HG02840 (cell line): ENCODE results near the gene TPCN2.
A peak's percentile ranks its signal among the peaks of the same experiment; 100 is the strongest.
"Not testable (repeated sequence)": the region's sequence is repeated elsewhere in the genome, so short reads cannot be mapped to it uniquely, and the experiment has no call there.

Experiments
- ATAC-seq: cut with Tn5 transposase; IDR thresholded peaks from one replicate; pipeline ENCODE4 v1.9.1; 2021; ENCODE audit warnings: mild to moderate bottlenecking, moderate library complexity, moderate number of reproducible peaks; ENCODE audit not compliant: unreplicated experiment, low FRiP score

The TPCN2 gene

GRCh38 chr11:69048694-69049489, at the start of gene TPCN2:
TSS of gene TPCN2 (plus strand) at chr11:69048932. CDS start at chr11:69048998, 66 bp downstream.
- peak; percentile 87 for ATAC-seq

GRCh38 chr11:68999093-68999747, 49.5 kb upstream of the TPCN2 start:
- no peak for ATAC-seq

- not testable (repeated sequence) for ATAC-seq
Measured at GRCh38 chr11:68999748-69000355, 48.9 kb upstream of the TPCN2 start.

DNA sequence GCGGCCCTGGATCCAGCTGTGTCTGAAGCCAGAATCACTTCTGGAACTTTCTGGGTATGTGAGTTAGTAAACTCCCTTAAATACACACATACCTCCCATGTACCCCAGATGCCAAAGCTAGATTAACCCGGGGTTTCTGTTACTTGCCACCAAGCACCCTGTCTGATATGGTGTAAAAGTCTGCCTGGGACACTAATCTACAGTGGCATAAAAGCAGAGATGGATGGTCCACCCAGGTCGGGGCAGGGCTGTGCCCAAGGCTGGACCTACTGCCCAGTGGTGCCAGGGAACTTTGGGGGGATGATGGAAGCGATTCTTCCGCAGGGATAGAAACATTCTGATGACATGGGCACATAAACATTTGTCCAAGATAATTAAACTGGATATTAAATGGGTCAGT, 48.3 kb upstream of the TPCN2 start:
- ATAC-seq, result no peak

DNA sequence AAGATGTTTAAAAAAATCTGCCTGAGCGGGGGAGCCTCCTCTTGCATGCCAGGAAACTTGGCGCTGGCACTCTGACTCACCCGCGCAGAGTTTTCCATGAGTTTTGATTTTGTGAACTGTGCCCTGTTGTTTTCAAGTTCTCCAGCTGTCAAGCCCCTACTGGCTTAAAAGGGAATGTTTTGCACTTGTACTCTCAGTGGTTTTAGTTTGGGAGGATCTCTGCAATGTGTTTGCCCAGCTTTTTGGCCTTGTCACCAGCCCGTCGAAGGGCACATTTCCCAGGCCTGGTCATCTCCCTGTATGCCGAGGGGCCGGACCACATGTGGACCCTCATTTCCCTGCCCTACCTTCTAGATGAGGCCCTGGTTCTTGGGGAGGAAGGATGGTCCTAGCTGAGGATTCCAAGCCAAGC, 47.9 kb upstream of the TPCN2 start:
- ATAC-seq, result no peak

GRCh38 chr11:69001243-69002081, 47.3 kb upstream of the TPCN2 start:
- ATAC-seq, result no peak

DNA sequence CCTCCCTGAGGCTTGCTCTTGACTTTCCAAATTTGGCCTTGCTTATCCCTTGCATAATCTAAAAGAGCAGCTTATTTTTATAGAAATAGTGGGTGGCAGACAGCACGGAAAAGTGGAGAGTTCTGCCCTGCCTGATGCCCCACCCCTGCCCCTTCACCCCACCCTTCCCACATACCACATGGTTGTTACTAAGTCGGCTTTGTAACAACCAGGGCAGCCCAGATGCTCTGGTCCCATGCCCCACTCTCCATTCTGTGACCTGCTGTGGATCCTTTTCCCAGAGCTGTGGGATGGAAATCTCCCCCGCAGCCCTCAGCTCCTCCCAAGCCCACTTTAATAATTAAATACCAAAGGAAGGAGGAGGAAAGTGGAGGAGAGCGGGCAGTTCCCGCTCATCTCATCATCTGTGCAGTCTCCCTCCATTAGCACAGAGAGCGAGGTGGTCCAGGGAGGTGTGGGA, 46.6 kb upstream of the TPCN2 start:
- ATAC-seq, result no peak

GRCh38 chr11:69002570-69003231, 46.0 kb upstream of the TPCN2 start:
- ATAC-seq, result no peak

DNA sequence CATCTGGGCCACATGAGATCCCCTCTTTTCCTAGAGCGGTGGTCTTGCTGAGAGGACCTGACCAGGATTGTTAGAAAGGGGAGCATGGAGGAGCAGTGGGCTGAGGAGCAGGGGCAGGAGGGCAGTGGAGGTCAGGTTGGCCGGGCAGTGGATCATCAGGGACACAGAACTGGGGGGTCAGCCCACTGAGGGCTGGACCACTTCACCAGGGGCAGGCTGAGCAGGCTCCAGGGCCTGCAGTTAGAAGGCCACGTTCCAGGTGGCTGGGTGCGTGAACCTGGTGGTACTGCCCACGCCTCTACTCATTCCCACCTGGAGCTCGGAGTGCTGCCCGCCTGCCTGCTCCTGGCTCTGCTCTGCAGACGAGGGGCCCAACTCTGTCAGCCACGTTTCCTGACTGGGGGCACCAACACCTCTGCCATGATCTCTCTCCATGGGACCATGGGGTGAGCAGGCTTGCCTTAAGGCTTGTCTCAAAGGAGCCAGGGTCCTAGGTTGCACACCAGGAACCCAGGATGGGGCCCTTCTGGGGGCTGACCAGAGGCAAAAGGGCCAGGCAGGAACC, 45.3 kb upstream of the TPCN2 start:
- no peak for ATAC-seq

GRCh38 chr11:69003866-69004367, 44.8 kb upstream of the TPCN2 start:
- no peak for ATAC-seq

- no peak for ATAC-seq
Measured at GRCh38 chr11:69004411-69005182, 44.1 kb upstream of the TPCN2 start.

- ATAC-seq, result no peak
Measured at GRCh38 chr11:69005183-69005630, 43.5 kb upstream of the TPCN2 start.

- no peak for ATAC-seq
Measured at GRCh38 chr11:69005631-69006368, 42.9 kb upstream of the TPCN2 start.

DNA sequence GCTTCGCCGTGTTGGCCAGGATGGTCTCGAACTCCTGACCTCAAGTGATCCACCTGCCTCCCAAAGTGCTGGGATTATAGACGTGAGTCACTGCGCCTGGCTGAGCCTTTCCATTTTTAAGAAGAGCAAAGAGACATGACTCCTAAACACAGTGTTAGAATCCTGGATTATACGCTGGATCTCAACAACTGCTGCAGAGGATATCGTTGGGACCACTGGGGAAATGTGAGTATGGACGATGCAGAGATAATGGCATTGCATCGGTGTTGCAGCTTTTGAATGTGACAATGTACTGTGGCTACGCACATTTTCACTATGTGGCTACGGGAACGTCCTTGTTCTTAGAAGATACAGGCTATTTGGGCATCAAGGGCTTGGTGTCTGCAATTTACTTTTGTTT, 41.9 kb upstream of the TPCN2 start:
- ATAC-seq, result no peak

DNA sequence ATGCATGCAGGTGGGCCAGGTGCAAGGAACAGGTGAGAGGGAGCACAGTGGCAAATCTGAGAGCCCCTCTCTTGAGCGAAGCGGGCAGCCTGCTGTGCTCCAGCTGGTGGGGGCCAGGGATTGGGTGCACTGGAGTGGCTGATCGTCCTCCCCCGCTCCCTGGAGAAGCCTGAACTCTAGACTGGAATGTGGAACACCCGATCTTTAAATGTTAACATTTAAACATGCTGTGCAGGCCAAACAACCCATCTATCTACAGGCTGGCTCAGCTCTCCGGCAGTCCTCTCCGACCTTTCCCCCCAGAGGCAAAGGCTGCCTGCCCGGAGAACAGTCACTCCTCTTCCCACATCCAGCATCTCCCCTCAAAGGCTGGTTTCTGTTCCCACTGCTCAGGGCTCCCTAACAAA, 40.8 kb upstream of the TPCN2 start:
- no peak for ATAC-seq

DNA sequence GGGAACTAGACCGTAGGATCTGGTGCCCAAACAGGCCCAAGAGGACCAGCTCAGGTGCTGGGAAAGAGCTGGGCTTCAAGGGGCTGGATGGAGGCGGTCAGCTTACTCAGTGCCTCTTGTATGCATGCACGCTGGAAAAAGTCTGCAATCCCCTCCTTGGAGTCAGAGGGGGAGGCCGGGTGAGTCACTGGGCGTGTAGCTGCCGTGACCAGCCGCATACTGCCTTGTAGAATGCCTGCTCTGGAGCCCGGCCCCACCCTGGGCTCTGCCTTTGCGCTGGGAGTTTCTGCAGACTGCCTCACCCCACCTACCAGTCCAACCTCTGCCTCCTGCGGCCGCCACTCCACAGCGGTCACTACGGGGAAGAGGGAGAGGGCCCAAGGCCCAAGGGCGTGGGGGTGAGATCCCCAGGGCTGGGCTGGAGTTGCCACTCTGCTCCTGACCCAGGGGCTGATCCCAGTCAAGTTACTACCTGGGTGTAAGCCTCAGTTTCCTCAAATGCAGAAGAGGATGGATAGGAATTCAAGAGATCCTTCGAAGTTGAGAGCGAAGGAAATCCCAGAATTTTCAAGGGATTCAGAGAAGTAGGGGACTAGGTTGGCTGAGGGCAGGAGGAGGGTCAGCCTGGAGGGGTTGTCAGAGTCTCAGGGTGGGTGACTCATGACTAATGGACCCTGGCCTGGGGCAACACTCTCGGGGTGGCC, 39.8 kb upstream of the TPCN2 start:
- ATAC-seq, result no peak

- ATAC-seq, result no peak
Measured at GRCh38 chr11:69009441-69010211, 39.1 kb upstream of the TPCN2 start.
